HG03064 (cell line): ENCODE results near the gene DUSP9.

Experiments used
- ATAC-seq: cut with Tn5 transposase; IDR thresholded peaks from one replicate; pipeline ENCODE4 v1.9.1; 2021; ENCODE audit warnings: low read depth; ENCODE audit not compliant: unreplicated experiment

DUSP9 gene

GRCh38 chrX:153635788-153636668 lies 11.0 kb upstream of the DUSP9 start:
- ATAC-seq = no peak

- no peak for ATAC-seq
Observed at GRCh38 chrX:153636716-153637115, 10.3 kb upstream of the DUSP9 start.

- ATAC-seq = no peak
Observed at GRCh38 chrX:153637121-153638040, 9.6 kb upstream of the DUSP9 start.

GRCh38 chrX:153638041-153638371 lies 9.0 kb upstream of the DUSP9 start:
- no peak for ATAC-seq

- ATAC-seq = no peak
Observed at GRCh38 chrX:153638436-153639176, 8.4 kb upstream of the DUSP9 start.

GRCh38 chrX:153639177-153640044 lies 7.6 kb upstream of the DUSP9 start:
- no peak for ATAC-seq

GRCh38 chrX:153640045-153640686 lies 6.8 kb upstream of the DUSP9 start:
- no peak for ATAC-seq

- ATAC-seq = no peak
Observed at GRCh38 chrX:153640736-153641575, 6.0 kb upstream of the DUSP9 start.

GRCh38 chrX:153641627-153642026 lies 5.4 kb upstream of the DUSP9 start:
- ATAC-seq = no peak

- ATAC-seq = no peak
Observed at GRCh38 chrX:153642051-153642654, 4.8 kb upstream of the DUSP9 start.

GRCh38 chrX:153642655-153643430 lies 4.2 kb upstream of the DUSP9 start:
- ATAC-seq = no peak

- no peak for ATAC-seq
Observed at GRCh38 chrX:153643431-153644351, 3.3 kb upstream of the DUSP9 start.

- no peak for ATAC-seq
Observed at GRCh38 chrX:153644356-153645125, 2.5 kb upstream of the DUSP9 start.

GRCh38 chrX:153645151-153645550 lies 1.9 kb upstream of the DUSP9 start:
- no peak for ATAC-seq

- no peak for ATAC-seq
Observed at GRCh38 chrX:153645921-153646488, 998 bp upstream of the DUSP9 start.
